ENCODE results near the gene SPRR2G. TPM values are rescaled to one million over a fixed set of nuclear protein-coding genes. Genes with fewer than 3 reads are reported as not detected.

The SPRR2G gene
- polyA plus RNA-seq (2012; rRNA removed), result not detected in 2 replicates
- polyA plus RNA-seq (2012; cell fraction: cytosol; rRNA removed), result not detected in 2 replicates
- polyA plus RNA-seq (2012; cell fraction: nucleus; rRNA removed), result not detected in 2 replicates

GRCh38 chr1:153150846-153151245 is at the start of gene SPRR2G:
Gene SPRR2G (minus strand): TSS chr1:153150890. CDS start chr1:153150110, 780 bp downstream.
- DNase-seq, result no peak
- CTCF ChIA-PET, result interaction anchor here (1.1 kb wide), 1 partner anchor 25 kb away, joined by 3 read pairs; no protein-coding TSS in a partner anchor
- H2AFZ ChIP-seq (ENCODE audit: low read depth), result no peak within 1 kb of the TSS
- no peaks in the 10 kb centered on the region for H3K9me2 ChIP-seq
- no peaks in the 10 kb centered on the region for H3K4me1 ChIP-seq (ENCODE audit: control insufficient read depth in 1 of 2, insufficient read depth in 2 of 2, low read depth in 1 of 2, low read length in 1 of 2)
- 0% methylated on average over 1 of the region's 1 CpG for WGBS (ENCODE audit: low lambda C conversion rate)
- no peaks in the 10 kb centered on the region for H3K36me3 ChIP-seq (replicated peaks in 1 of 2; ENCODE audit: control insufficient read depth in 1 of 2, insufficient read depth in 2 of 2, low read length in 1 of 2)
- TF ChIP-seq POLR2AphosphoS5 (IDR thresholded peaks at IDR 0.05; ENCODE audit: low read depth, low read length) (no peak), SIN3A (IDR thresholded peaks at IDR 0.05; ENCODE audit: borderline replicate concordance, low read depth, low read length) (no peak), RCOR1 (IDR thresholded peaks at IDR 0.05; ENCODE audit: low read length) (no peak), NFIC (IDR thresholded peaks at IDR 0.05; ENCODE audit: borderline replicate concordance) (no peak)
- H3F3A ChIP-seq (replicated peaks; ENCODE audit: insufficient read depth), result no peaks in the 10 kb centered on the region
- H3K79me2 ChIP-seq (ENCODE audit: insufficient read depth), result no peaks in the 10 kb centered on the region
- H3K27me3 ChIP-seq (ENCODE audit: insufficient read depth), result no peaks in the 10 kb centered on the region
- H3K9me3 ChIP-seq, result no peaks in the 10 kb centered on the region
- no peak within 1 kb of the TSS for H3K4me3 ChIP-seq (ENCODE audit: low read depth in 2 of 2, low read length in 1 of 2)
- no peak within 1 kb of the TSS for H3K27ac ChIP-seq (ENCODE audit: low read depth in 2 of 2, low read length in 1 of 2)
- POLR2A ChIA-PET, result no interaction called here
- H4K20me1 ChIP-seq (ENCODE audit: insufficient read depth), result no peaks in the 10 kb centered on the region
- H3K4me2 ChIP-seq, result no peak within 1 kb of the TSS
- H3K9ac ChIP-seq, result no peak within 1 kb of the TSS

- Histone ChIP-seq H3K27ac (ENCODE audit: low read depth in 2 of 2, low read length in 1 of 2) (no peak overlapping the region), H3K9me2 (no peaks in the 10 kb centered on the region), H3K79me2 (ENCODE audit: insufficient read depth) (no peaks in the 10 kb centered on the region), H3K27me3 (ENCODE audit: insufficient read depth) (no peaks in the 10 kb centered on the region; the same call in 1 of the 2 replicates), H4K20me1 (ENCODE audit: insufficient read depth) (no peaks in the 10 kb centered on the region), H3K4me1 (ENCODE audit: control insufficient read depth in 1 of 2, insufficient read depth in 2 of 2, low read depth in 1 of 2, low read length in 1 of 2) (no peaks in the 10 kb centered on the region), H3K9ac (no peak overlapping the region), H3K36me3 (replicated peaks in 1 of 2; ENCODE audit: control insufficient read depth in 1 of 2, insufficient read depth in 2 of 2, low read length in 1 of 2) (no peaks in the 10 kb centered on the region), H3F3A (replicated peaks; ENCODE audit: insufficient read depth) (no peaks in the 10 kb centered on the region), H3K4me2 (no peak overlapping the region), H3K9me3 (no peaks in the 10 kb centered on the region), H2AFZ (ENCODE audit: low read depth) (no peak overlapping the region), H3K4me3 (ENCODE audit: low read depth in 2 of 2, low read length in 1 of 2) (no peak overlapping the region)
- ChIA-PET POLR2A (no interaction called here), CTCF (no interaction called here)
- no peak for TF ChIP-seq SIN3A (IDR thresholded peaks at IDR 0.05; ENCODE audit: borderline replicate concordance, low read depth, low read length)
- TF ChIP-seq ELF1 (IDR thresholded peaks at IDR 0.05), result no peak
- TF ChIP-seq SMC3 (IDR thresholded peaks at IDR 0.05; ENCODE audit: low read depth, low read length), result no peak
- no peak for TF ChIP-seq NFIC (IDR thresholded peaks at IDR 0.05; ENCODE audit: borderline replicate concordance)
- TF ChIP-seq REST (IDR thresholded peaks at IDR 0.05; ENCODE audit: low read depth, low read length), result no peak
- no peak for TF ChIP-seq POLR2AphosphoS5 (IDR thresholded peaks at IDR 0.05; ENCODE audit: low read depth, low read length)
- no peak for TF ChIP-seq RCOR1 (IDR thresholded peaks at IDR 0.05; ENCODE audit: low read length)
- TF ChIP-seq TEAD4 (IDR thresholded peaks at IDR 0.05; ENCODE audit: borderline replicate concordance, insufficient read depth), result no peak
- TF ChIP-seq RAD21 (IDR thresholded peaks at IDR 0.05; ENCODE audit: low read length), result no peak
- TF ChIP-seq EP300 (IDR thresholded peaks at IDR 0.05; ENCODE audit: borderline replicate concordance in 1 of 2, low read depth in 1 of 2, low read length in 1 of 2), result no peak
- TF ChIP-seq MXI1 (IDR thresholded peaks at IDR 0.05; ENCODE audit: low read depth, low read length), result no peak
- no peak for TF ChIP-seq CHD2 (IDR thresholded peaks at IDR 0.05; ENCODE audit: low read length, partially characterized antibody)
- TF ChIP-seq NRF1 (IDR thresholded peaks at IDR 0.05; ENCODE audit: low read depth, low read length), result no peak
- no peak for TF ChIP-seq TCF12 (IDR thresholded peaks at IDR 0.05)
- TF ChIP-seq USF2 (IDR thresholded peaks at IDR 0.05; ENCODE audit: borderline replicate concordance, low read depth, low read length), result no peak
- TF ChIP-seq IRF3 (IDR thresholded peaks at IDR 0.05; ENCODE audit: low read depth, low read length), result no peak
- DNase-seq, result no peak
- 2% methylated on average over 4 of the region's 4 CpGs for WGBS (ENCODE audit: low lambda C conversion rate)
These were observed 44.5 kb upstream of the SPRR2G start for GRCh38 chr1:153195216-153195615.
